NCI-H187 treated with DMSO at 0.1 percent for 48 hours (cell line): ENCODE data around the gene NUMA1.

Experiments used
- DNase-seq: peaks from one replicate; lab custom pipeline; 2025; lab: John Stamatoyannopoulos, UW

Gene NUMA1

DNA sequence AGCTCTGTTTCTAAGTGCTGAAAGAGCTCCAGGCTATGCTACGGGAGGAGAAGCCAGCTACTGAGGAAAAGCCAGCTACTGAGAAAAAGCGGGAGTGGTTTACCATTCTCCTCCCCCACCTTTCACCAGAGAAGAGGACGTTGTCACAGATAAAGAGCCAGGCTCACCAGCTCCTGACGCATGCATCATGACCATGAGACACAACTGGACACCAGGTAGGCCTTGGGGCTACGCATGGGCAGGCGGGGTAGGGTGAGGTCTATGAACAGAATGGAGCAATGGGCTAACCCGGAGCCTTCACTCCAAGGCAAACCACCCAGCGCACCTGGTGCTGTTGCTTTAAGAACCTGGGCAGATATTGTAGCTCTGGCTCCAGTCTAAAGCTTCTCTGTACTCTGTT, 80.5 kb downstream of the NUMA1 start:
- no peak for DNase-seq

DNA sequence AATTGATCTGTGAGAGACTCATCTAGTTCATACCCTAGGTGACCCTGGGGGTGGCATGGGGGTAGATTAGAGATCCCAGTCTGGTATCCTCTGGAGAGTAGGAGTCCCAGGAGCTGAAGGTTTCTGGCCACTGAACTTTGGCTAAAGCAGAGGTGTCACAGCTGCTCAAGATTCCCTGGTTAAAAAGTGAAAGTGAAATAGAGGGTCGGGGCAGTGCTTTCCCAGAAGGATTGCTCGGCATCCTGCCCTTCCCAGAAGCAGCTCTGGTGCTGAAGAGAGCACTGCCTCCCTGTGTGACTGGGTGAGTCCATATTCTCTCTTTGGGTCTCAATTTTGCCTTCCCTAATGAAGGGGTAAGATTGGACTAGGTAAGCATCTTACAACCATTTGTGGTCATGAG, 81.0 kb downstream of the NUMA1 start:
- no peak for DNase-seq

DNA sequence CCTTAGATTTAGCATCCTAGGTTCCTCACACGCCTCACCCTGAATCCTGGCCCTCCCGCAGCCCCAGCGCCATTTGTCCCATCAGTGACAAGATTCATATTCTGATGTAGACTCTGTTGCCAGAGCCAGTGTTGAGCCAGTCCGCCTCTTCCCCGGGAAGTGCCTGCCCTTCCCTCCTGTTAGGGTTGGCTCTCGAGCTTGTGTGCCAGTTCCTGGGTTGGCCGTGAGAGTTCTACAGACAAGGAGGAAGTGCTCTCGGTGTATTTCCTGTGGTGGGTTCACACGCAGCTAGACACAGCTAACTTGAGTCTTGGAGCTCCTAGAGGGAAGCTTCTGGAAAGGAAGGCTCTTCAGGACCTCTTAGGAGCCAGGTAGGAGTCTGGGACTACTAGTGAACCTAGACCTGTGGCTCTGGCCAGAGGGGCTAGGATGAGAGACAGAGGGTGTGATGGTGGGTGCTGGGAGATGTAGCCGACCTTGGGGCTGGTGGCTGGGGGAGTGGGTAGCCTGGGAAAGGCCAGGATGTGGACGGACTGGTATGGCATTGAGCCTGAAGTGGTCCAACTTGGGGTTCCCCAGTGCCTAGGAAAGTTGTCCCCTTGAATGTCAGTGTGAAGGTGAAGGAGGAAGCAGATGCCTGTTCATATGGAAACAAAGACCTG, 81.6 kb downstream of the NUMA1 start, which contains the start of gene IL18BP:
Gene IL18BP (plus strand): TSS at position 261 of the 662 bp plus-strand sequence. CDS start 1,076 bp downstream, outside the sequence.
- no peak for DNase-seq

DNA sequence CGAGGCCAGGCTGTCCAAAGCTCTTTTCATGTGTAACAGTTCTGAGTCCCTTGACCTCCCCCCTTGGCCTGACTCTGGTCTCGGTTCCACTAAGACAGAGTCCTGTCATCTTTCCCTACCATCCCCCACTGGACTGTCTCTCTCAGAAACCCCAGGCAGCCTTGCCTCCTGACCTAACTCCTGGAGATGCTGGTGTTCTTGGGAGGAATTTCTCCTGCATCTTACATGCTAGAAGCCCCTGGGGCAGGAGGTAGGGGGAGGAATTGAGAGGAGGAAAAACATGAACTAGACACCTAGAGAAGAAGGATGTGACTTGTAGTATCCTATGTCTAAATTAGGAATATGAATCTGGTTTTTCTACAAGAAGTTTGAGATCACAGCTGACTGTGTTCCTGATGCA, 82.3 kb downstream of the NUMA1 start:
- DNase-seq = no peak

DNA sequence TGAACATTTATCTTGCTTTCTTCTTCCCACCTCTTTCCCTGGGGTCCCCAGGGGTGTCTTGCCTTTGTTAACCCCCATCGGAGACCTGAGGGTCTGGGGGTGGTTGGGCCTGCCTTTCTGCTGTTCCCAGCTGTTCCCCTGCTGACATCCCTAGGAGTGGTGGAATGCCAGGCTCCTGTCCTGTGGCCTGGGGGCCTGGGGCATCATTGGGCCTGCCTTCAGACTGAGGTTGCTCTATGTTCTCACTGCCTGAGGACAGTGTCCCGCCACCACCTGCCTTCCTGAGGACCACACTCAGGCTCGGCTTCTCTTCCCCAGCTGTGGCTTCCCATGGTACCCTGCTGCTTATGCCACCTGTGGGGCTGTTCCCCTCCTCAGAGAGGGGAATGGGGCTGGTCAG, 82.7 kb downstream of the NUMA1 start:
- no peak for DNase-seq

DNA sequence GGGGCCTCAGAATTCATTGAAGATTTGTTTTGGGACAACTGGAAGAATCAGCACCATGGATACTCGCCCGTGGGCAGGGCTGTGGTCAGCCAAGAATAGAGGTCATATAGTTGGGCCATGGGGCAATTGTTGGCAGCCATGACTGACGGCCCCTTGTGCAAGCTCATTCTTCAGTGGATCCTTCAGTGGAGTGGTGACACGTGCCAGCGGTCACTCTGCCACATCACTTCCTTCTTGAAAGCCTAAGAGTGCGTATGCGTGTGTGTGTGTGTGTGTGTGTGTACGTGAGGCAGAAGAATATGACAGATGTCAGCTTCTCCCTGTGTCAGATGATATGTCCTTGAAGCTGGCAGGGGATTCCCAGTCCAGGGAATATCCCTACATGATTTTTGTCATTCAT, 83.4 kb downstream of the NUMA1 start:
- DNase-seq = no peak

DNA sequence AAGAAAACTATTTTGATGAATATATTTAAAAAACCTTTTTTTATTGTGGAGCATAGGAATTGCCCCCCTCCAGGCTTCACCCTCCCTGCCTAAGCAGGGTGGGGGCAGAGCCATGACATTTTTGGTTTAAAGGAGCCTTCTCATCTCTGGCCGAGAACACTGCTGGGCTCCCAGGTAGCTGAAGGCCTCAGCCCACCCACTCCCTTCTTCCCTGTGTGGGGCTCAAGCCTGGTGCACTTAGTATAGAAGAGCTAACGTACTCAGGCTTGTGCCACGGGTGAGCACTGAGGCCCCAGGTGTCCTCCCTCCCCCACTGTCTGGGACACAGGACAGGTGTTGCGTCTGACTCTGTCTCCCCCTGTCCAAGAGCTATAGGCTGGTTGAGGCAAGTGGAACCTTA, 83.8 kb downstream of the NUMA1 start:
- DNase-seq = no peak

DNA sequence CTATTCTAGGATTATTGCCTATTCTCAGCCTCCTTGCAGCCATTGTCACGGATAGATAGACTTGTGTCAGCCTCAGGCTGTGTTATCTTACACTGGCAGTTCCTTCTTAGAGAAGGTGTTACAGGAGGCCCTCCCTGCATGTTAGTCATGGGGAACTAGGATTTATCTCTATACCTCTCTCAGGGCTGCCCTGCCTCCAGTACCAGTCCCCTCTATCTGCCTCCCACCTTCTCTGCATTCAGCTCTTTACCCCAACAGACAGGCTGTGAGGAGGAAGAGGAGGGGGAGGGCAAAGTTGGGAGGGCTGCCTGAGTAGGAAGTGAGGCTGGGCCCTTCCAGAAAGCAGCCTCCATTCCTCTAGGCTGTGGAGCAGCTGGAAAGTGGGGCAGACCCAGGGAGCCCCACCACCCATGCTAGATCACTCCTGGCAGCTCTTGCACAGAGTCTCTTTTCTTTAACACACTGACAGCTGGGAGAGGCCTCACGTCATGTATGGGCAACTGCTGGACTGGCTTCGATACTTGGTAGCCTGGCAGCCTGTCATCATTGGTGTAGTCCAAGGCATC, 84.5 kb downstream of the NUMA1 start:
- no peak for DNase-seq

DNA sequence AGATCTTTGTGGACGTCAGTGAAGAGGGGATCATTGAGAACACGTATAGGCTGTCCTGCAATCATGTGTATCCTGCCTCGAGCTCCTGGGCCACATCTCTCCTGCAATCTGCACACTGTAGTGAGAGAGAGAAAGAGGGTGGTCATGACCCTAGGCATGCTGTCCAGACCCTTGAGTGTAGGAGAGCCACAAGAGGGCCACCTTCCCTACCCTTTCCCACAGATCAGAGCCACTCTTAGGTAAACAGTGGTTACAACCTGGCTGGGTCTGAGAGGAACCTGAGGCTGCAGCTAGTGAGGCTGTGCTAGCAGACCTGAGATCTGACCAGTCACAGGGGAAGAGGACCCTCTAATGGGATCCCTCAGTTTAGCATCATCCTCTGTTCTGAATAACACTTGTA, 85.6 kb downstream of the NUMA1 start:
- DNase-seq = no peak

DNA sequence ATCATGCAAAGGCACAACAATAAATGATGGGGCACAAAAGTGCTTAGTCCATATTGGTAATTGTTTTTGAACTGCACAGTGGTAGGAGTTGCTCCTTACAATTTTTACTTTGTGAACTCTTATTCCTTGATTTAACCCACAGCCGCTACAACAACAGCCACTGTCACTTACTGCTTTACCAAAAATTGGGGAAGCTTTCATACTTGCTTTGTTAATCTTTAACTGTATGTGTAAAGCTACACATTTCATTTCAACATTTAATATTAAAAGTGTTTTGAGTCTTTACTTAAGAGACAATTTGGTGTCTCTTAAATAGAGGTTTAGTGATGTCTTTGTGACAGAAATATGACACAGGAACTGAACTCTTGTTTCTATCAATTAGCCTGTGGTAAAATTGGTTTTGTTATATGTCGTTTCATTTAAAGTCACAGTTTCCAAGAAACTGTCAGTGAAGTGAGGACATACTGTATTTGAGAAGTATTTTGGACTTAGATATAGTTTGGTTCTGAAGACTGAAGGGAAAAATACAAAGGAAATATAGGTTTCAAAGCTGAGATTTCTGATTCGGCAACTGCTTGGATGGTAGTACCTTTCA, 88.1 kb downstream of the NUMA1 start:
- DNase-seq = no peak

DNA sequence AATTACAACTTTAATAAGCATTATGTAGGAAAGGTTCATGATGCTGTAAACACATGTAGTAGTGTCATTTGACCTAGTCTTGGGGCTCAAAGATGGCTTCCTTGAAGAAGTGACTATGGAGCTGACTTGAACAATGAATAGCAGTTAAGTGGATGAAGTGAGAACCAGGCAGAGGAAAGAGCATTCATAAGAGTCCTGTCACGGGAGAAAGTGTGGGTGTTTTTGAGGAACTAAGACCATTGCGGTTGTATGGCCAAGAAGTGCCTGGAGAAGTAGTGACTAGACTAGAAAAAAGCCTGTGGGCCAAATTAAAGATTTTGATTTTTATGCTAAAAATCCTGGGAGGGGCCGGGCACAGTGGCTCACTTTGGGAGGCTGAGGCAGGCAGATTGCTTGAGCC, 88.8 kb downstream of the NUMA1 start:
- DNase-seq = no peak

DNA sequence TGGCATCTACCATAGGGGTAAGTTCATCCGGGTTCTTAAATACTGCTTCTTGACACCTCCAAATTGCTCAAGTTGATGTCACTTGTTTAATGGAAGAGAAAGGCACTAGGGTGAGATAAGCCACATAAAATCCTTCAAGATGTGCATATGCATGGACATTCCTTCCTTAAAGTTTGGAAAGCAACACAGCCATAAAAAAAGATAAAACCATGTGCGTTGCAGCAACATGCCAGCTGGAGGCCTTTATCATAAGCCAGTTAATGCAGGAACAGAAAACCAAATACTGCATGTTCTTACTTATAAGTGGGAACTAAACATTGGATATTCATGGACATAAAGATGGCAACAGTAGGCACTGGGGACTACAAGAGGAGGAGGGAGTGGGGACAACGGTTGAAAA, 89.6 kb downstream of the NUMA1 start:
- no peak for DNase-seq

DNA sequence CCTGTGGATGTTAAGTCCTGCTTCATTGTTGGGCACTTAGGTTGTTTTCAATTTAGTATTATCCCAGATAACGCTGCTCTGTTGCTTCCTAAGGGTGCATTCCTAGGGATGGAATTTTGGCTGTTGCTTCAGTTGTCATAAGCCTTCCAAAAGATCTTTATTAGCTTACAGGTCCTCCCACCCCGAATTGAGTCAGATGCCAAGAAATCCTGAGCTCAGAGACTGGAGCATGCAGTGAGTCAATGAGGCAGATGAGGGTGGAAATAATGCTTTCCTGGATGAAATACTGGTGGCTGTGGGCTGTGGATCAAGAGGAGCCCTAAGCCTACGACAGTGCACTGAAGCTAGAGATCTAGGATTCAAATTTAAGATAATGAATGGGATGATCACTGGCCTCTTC, 92.3 kb downstream of the NUMA1 start:
- no peak for DNase-seq

DNA sequence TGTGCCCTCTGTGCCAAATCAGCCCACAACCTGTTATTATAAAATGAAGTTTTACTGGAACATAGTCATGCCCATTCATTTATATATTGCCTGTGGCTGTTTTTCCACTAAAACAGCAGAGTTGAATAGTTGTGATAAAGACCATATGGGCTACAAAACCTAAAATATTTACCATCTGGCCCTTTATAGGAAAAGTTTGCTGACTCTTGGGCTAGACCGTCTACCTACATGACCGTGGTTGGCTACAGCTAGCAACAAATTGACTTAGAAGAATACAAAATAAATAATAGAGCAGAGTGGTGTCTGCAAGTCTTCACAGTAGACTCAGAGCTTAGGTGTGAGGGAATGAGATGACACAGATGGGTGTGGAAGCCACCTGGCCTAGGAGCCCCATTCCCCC, 92.8 kb downstream of the NUMA1 start:
- no peak for DNase-seq

DNA sequence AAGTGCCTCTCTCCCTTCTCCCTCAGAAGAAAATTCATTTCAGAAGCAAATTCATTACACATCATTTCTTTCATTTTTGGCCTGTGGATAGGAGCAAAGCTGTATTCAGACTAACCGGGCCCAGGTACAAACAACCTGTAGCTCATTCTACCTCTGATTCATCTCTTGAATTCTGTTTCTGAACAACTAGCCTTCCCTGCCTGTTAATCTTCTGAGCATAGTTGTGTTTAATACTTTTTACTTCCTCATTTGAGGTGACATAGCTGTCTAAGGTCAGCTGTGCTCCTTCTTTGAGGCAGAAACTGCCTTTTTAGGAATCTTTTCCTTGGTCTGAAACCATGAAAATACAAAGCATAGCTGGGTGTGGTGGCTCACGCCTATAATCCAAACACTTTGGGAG, 94.2 kb downstream of the NUMA1 start:
- DNase-seq = no peak

DNA sequence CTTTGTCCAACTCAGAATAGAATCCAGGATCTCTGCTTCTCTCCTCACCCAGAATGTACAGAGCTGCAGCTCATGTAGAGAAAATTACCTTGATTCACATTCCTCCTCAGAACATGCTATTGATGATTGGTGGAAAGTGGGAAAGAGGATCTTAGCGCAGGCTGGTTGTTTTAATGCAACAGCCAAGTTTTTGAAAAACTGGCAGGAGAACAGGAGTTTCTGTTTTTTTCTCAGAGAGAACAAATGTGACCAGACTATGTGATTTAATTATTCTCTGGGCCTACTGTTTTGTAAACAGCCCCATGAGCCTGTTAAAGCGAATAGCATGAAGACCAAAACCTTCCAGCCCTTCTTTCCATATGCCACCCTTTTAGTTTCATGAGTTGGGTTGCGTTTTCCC, 100.7 kb downstream of the NUMA1 start:
- DNase-seq = no peak

DNA sequence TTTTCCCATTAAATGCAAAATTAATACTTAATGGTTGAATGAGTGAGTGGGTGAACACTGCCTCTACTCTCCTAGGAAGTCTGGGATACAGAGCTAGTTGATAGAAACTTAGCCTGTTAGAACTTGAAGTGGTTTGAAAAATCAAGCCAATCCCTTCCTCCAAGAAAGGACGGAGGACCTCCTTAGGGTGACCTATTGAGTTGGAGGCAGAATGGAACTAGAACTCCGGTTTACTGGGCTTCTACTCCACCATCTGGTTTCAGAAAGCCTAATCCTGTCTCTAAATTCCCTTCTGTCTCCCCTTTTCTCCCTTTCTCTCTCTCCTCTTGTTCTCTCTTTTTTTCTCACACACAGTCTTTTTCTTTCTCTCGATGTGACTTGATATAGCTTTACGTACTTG, 101.2 kb downstream of the NUMA1 start:
- no peak for DNase-seq

DNA sequence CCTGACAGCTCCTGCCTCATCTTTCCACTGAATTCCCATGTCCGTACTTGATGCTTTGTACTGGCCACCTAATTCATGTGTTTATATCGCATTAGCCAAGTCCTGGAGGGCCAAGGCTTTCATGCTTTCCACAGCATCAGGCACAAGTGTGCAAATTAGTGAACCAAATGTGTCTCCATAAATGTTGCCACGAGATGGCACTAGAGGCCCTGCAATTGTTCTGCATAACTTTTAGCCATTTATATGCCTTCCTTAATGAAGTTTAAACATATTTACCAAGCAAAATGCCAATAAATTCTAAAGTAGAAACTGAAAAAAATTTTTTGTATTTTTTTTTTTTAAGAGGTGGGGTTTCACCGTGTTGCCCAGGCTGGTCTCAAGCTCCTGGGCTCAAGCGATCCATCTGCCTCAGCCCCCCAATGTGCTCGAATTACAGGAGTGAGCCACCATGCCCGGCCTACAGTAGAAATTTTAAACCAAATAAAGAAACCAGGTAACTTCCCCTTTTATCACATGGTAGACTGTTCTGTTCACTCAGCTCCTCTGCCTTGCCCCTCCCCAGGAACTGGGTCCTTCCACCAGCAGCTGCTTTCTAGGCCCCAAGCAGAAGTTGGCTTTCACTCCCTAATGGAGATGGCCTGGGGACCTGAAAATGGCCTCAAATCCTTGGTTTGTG, 102.5 kb downstream of the NUMA1 start:
- DNase-seq = no peak

DNA sequence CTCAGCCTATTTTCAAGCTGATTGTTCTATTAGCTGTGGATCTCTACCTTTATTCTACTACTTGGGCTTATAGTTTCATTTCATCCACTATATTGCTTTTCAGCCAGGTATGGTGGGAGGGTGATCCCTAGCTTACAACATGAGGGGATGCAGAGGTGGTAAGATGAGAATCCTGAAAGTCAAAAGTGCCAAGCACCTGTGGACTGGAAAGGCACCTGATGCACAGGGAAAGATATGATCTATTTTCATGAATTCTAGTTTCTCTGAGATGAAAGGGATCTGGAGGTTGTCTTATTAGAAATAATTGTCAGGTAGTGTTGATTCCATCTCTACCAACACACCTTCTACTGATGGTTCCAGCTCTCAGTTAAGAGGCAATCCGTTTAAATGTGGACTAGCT, 103.3 kb downstream of the NUMA1 start:
- DNase-seq = no peak

DNA sequence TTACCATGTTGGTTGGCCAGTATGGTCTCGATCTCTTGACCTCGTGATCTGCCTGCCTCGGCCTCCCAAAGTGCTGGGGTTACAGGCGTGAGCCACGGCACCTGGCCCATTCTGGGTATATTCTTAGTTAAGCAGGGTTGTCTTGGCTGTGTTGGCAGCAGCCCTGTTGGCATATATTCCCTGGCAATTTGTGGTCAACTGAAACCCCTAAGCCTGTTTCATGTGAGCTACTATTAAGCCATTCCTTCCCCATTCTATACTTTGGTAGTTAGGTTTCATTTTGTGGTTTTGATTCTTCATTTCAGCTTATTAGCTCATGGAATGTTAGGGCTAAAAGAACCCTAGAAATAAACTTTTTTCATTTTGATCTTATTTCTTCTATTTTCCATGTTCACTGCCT, 103.8 kb downstream of the NUMA1 start:
- DNase-seq = no peak

DNA sequence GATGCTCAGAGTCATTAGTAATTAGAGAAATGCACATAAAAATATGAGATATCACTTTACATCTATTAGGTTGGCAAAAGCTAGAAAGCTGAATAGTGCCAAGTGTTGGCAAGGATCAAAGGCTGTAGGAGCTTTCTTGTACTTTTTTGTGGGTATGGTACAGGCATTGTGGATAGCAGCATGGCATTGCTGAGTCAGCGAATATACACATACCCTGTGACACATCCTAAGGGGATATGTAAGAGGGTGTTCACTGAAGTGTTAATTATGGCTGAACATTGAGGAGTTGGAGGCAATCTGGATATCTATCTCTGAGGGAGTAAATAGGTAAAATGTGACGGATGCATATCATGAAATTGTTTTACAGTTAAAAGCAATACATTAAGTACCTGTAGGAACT, 108.7 kb downstream of the NUMA1 start:
- no peak for DNase-seq

DNA sequence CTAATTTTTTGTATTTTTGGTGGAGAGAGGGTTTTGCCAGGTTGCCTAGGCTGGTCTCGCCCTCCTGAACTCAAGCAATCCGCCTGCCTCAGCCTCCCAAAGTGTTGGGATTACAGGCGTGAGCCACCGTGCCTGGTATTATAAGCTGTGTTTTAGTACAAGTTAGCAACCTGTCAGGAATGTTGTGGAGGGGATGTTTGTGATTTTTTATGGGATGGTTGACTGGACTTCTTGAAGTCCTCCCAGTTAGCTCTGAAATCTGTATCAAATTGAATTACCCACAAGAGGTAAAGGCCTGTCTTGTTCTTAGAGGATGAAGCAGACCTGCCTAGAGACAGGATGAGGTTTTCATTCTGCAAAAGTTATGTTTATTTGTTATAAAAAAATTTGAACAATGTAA, 115.7 kb downstream of the NUMA1 start:
- no peak for DNase-seq

DNA sequence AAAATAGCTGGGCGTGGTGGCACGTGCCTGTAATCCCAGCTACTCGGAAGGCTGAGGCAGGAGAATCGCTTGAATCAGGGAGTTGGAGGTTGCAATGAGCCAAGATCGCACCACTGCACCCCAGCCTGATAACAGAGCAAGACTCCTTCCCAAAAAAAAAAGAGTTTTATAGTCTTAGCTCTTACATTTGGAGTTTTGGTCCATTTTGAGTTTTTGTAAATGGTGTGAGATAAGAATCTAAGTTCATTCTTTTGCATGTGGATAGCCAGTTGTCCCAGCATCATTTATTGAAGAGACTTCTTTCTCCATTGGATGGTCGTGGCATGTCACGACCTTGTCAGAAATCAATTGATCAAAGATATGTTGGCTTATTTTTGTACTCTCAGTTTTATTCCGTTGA, 116.9 kb downstream of the NUMA1 start:
- DNase-seq = no peak
